Bronchus fibroblast of lung (primary cell): ENCODE measurements around the gene RELL1. TPM values are rescaled to one million over a fixed set of nuclear protein-coding genes. Genes with fewer than 3 reads are reported as not detected.

Experiments used
- total RNA-seq: library from RNA; depleted of rRNA; stranded (reverse); fragments of >200 nt; gene quantifications from 2 replicates; pipeline ENCODE4 v1.2.3, GENCODE V29; 2015

RELL1 gene, protein sequence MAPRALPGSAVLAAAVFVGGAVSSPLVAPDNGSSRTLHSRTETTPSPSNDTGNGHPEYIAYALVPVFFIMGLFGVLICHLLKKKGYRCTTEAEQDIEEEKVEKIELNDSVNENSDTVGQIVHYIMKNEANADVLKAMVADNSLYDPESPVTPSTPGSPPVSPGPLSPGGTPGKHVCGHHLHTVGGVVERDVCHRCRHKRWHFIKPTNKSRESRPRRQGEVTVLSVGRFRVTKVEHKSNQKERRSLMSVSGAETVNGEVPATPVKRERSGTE
- total RNA-seq = 30.9 and 34.1 TPM in 2 replicates

GRCh38 chr4:37686373-37687193, at the start of gene RELL1:
TSS of gene RELL1 (minus strand) at chr4:37686376. CDS start at chr4:37686287, 89 bp downstream.

Other genes starting within 250 kb of the RELL1 start
- 18.0 and 23.5 TPM in 2 replicates for gene PGM2, start 140.3 kb upstream of the RELL1 start, total RNA-seq
- 166 and 175 TPM in 2 replicates for gene TBC1D1, start 204.7 kb upstream of the RELL1 start, total RNA-seq